Left lung (tissue), 10 donors: ENCODE data around the gene PLEKHA1. TPM values are rescaled to one million over a fixed set of nuclear protein-coding genes. Genes with fewer than 3 reads are reported as not detected.

Experiments
- ATAC-seq: fragments of 200-7000 bp; cut with Tn5 transposase; one replicate; pipeline ENCODE4 v1.9.1; 2020; ENCODE audit warnings: moderate library complexity
- DNase-seq, 4 donors: peaks; one replicate each; pipeline ENCODE4 v3.0.0-alpha.2; 2013 to 2020
- H3K27ac ChIP-seq, 2 donors: fragments of 200-600 bp; sonication (generic) in 1 of 2; one replicate each; pipeline versions ENCODE4 v1.5.0 to v1.8.0; 2020 to 2021
- H3K27me3 ChIP-seq, 2 donors: fragments of 200-600 bp; sonication (generic) in 1 of 2; one replicate each; pipeline versions ENCODE4 v1.5.0 to v1.8.0; 2020 to 2021
- H3K36me3 ChIP-seq, 2 donors: fragments of 200-600 bp; sonication (generic) in 1 of 2; one replicate each; pipeline versions ENCODE4 v1.5.0 to v1.8.0; 2020 to 2021
- H3K4me1 ChIP-seq, 2 donors: fragments of 200-600 bp; one replicate each; pipeline ENCODE4 v1.8.0; 2021
- H3K4me3 ChIP-seq, 2 donors: fragments of 200-600 bp; sonication (generic) in 1 of 2; one replicate each; pipeline versions ENCODE4 v1.5.0 to v1.8.0; 2020 to 2021; ENCODE audit warnings: mild to moderate bottlenecking in 1 of 2
- H3K9me3 ChIP-seq, 2 donors: fragments of 200-600 bp; sonication (generic) in 1 of 2; one replicate each; pipeline versions ENCODE4 v1.5.0 to v1.8.0; 2020 to 2021
- intact Hi-C, 2 donors: fragments of 100-400 bp; cut with DNase I; formaldehyde crosslinking; loops; one replicate each; pipeline versions ENCODE4 v1.11.2 to v1.14.2; 2022
- polyA plus RNA-seq, 6 donors: library from polyadenylated mRNA; unstranded; fragments of 120-200 nt; gene quantifications; one replicate each; pipeline ENCODE4 v1.2.1, GENCODE V29; 2013; ENCODE audit not compliant: insufficient read length in 6 of 6
- total RNA-seq, 2 donors: library from RNA; stranded (reverse); fragmentation: NEBNext Ultra II Directional; extraction: Animal tissue kit (Norgen Biotek cat#: 25700); gene quantifications; one replicate each; pipeline ENCODE4 v1.2.1, GENCODE V29; 2021
- TF ChIP-seq, protein P1 (sequence below), 2 donors: fragments of 200-600 bp; sonication (generic) in 1 of 2; IDR thresholded peaks; one replicate each; pipeline versions ENCODE4 v1.5.0 to v1.8.0; 2021; ENCODE audit warnings: antibody characterized with exemption in 2 of 2
- donor health status: DM: no; HTN: yes; CAD: no.
- donor health status: DM: no; HTN: no; CAD: no.

PLEKHA1 gene
- total and polyA plus RNA-seq, 8 donors = 40.5 to 57.9 (median 43.4) TPM

GRCh38 chr10:122469848-122470247, 95.3 kb downstream of the PLEKHA1 start:
- no peak overlapping the region for H3K27ac ChIP-seq
- DNase-seq (no peak), ATAC-seq (no peak)
- H3K27me3 ChIP-seq = peaks cover 0 to 4% of the 10 kb centered on the region in 2 donors
- H3K4me1 ChIP-seq = peaks cover 0 to 20% of the 10 kb centered on the region in 2 donors
- H3K36me3 ChIP-seq = no peaks in the 10 kb centered on the region
- no peak overlapping the region for H3K4me3 ChIP-seq
- intact Hi-C loops = no loop called here
- TF ChIP-seq, protein P1, sequence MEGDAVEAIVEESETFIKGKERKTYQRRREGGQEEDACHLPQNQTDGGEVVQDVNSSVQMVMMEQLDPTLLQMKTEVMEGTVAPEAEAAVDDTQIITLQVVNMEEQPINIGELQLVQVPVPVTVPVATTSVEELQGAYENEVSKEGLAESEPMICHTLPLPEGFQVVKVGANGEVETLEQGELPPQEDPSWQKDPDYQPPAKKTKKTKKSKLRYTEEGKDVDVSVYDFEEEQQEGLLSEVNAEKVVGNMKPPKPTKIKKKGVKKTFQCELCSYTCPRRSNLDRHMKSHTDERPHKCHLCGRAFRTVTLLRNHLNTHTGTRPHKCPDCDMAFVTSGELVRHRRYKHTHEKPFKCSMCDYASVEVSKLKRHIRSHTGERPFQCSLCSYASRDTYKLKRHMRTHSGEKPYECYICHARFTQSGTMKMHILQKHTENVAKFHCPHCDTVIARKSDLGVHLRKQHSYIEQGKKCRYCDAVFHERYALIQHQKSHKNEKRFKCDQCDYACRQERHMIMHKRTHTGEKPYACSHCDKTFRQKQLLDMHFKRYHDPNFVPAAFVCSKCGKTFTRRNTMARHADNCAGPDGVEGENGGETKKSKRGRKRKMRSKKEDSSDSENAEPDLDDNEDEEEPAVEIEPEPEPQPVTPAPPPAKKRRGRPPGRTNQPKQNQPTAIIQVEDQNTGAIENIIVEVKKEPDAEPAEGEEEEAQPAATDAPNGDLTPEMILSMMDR (IDR thresholded peaks at IDR 0.05) = no peak
- no peaks in the 10 kb centered on the region for H3K9me3 ChIP-seq

- TF ChIP-seq, protein P1 (IDR thresholded peaks at IDR 0.05) = no peak
- no peak overlapping the region for H3K27ac ChIP-seq
- no peaks in the 10 kb centered on the region for H3K36me3 ChIP-seq
- ATAC-seq = no peak
- H3K4me3 ChIP-seq = no peak overlapping the region
- H3K4me1 ChIP-seq = peaks cover 6 to 20% of the 10 kb centered on the region in 2 donors
- no peaks in the 10 kb centered on the region for H3K9me3 ChIP-seq
- intact Hi-C loops = no loop called here
- H3K27me3 ChIP-seq = peaks cover 0 to 4% of the 10 kb centered on the region in 2 donors
- peak in 1 of 4 donors; percentile 9 for DNase-seq
Observed at GRCh38 chr10:122471531-122472177, 97.1 kb downstream of the PLEKHA1 start.

DNA sequence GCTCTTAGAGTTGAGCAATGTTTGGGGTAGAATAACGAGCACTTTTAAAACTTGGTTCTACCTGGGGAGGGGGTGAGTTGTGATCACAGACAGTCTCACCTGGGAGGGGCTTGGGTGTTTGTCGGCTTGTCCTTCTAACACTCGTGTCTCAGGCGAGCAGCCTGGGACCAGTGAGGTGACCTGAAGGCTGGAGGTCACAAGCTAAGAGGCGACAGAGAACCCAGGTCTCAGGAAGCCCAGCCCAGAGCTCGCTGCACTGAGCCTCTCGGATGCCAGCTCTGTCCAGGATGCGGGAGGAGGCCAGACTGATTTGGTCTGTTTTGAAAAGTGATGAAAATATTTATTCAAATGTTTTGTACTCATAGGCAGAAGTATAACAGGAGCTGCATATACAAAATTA, 98.6 kb downstream of the PLEKHA1 start:
- Histone ChIP-seq H3K27me3 (peaks cover 0 to 4% of the 10 kb centered on the region in 2 donors), H3K27ac (no peak overlapping the region), H3K36me3 (no peaks in the 10 kb centered on the region), H3K4me3 (no peak overlapping the region), H3K4me1 (peaks cover 6 to 20% of the 10 kb centered on the region in 2 donors), H3K9me3 (no peaks in the 10 kb centered on the region)
- TF ChIP-seq, protein P1 (IDR thresholded peaks at IDR 0.05) = no peak
- ATAC-seq (no peak), DNase-seq (peak in 1 of 4 donors; percentile 16)
- intact Hi-C loops = no loop called here

DNA sequence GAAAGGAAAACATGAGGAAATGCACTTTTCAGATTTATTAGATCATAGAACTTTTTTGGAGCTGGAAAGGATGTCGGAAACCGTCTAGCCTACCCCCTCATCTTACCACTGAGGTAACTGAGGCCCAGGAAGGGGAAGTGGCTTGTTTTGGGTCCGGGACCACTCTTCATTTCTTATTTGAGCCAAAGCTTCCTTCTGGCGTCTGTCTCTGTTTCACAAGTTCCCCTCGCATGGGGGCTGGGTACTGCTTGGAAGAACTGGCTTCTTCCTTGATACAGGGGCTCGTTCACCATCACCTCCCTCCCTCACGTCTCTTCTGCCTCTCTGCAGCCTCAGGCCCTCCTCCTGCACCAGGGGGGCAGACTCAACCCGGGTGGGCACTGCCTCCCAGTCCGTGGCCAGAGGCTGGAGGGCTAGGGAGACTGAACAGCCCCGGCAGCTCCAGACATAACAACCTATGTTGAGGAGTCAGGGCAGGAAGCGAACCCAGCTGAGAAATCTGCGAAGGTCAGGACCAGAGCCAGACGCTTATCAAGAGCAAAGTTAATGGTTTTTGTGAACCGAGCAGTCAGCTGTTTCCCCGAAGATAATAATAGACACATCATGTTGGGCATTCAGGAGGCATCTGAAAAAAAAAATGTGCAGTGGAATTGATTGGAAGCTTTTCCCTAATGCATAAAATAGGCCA, 99.8 kb downstream of the PLEKHA1 start:
- peaks cover 6 to 12% of the 10 kb centered on the region in 2 donors for H3K4me1 ChIP-seq
- ATAC-seq (peak; percentile 39), DNase-seq (peak in 2 of 4 donors; percentile 31 to 59)
- TF ChIP-seq, protein P1 (IDR thresholded peaks at IDR 0.05) = no peak
- no peaks in the 10 kb centered on the region for H3K9me3 ChIP-seq
- peak overlapping the region in 1 of 2 donors; percentile 1 for H3K27ac ChIP-seq
- no peak overlapping the region for H3K4me3 ChIP-seq
- peaks cover 0 to 4% of the 10 kb centered on the region in 2 donors for H3K27me3 ChIP-seq
- intact Hi-C loops = no loop called here
- H3K36me3 ChIP-seq = no peaks in the 10 kb centered on the region

- Histone ChIP-seq H3K9me3 (no peaks in the 10 kb centered on the region), H3K27ac (peak overlapping the region in 1 of 2 donors; percentile 1), H3K4me1 (peaks cover 6% of the 10 kb centered on the region in 2 donors), H3K4me3 (no peak overlapping the region), H3K36me3 (no peaks in the 10 kb centered on the region), H3K27me3 (peaks cover 0 to 4% of the 10 kb centered on the region in 2 donors)
- intact Hi-C loops = no loop called here
- TF ChIP-seq, protein P1 (IDR thresholded peaks at IDR 0.05) = no peak
- peak; percentile 63 for ATAC-seq
- DNase-seq = peak in 2 of 4 donors; percentile 43 to 65
Observed at GRCh38 chr10:122475100-122475499, 100.6 kb downstream of the PLEKHA1 start.
